GM20000 (cell line): Measurements from ENCODE around the gene ERGIC1.
"Not testable (repeated sequence)": the region's sequence is repeated elsewhere in the genome, so short reads cannot be mapped to it uniquely, and the experiment has no call there.

Source experiments
- DNase-seq: peaks from one replicate; pipeline ENCODE4 v3.0.0; 2012; ENCODE audit warnings: low spot score
- CTCF ChIP-seq: IDR thresholded peaks from 2 replicates; pipeline ENCODE4 v1.5.1; 2012; ENCODE audit warnings: mild to moderate bottlenecking, control low read depth; ENCODE audit errors: extremely low read depth, missing control alignments

Gene ERGIC1

GRCh38 chr5:172858990-172859811, 25.1 kb downstream of the ERGIC1 start:
- TF ChIP-seq CTCF, result no peak
- no peak for DNase-seq

DNA sequence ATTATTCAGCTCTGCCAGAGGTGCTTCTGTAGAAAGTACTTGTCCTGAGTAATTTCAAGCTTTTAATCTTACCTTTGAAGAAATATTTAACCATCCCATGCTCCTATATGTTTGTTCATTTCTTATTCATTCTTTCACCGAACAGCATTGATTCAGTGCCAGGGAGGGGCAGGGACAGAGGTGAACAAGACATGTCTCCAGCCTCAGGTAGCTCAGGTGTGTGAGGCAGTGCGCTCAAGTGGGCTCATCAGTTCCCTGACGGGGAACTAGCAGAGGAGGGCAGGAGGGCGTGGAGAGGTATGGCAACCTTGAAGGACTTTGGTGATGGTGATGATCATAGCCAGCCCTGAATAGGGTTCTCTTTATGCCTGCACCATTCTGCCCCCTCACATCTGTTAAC, 25.9 kb downstream of the ERGIC1 start:
- no peak for DNase-seq
- TF ChIP-seq CTCF, result no peak

DNA sequence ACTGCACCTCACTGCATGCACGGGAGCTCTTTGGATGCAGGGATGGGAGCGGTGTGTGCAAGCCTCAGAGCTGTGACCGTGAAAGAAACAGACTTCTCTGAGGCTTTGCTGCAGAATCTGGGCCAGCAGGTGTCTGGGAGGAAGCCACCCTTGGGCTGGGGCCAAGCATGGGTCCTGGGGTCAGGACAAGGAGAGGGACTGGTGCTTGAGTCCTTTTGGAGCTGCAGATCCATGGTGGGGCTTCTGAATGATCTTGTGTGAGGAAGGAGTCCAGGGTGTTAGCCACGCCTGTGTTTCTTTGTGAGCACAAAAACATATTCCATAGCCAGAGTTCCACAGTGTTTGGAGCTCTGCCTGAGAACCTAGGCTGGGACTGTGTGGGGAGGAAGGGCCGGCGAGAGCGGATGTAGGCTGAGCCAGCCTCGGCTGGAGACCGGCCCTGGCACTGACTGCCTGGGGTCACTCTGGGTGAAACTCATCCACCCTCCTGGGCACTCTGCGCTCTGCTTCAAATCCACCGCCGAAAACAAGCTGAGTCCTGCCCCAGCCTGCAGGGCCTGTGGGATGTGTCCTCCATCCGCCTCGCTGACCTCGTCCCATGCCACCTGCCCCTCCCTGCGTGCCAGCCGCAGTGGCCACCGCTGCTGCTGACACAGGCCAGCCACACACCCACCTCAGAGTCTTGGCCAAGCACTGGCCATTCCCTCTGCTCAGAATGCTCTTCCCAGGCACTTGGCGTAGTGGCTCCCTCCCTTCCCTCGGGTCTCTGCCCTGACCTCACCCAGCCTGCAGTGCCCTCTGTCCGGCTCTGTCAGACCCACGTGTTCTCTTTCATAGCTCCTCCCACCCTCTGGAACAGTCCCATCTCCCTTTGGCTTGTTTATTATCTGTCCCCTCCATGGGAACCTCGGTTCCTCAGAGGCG, 26.7 kb downstream of the ERGIC1 start:
- DNase-seq, result no peak
- no peak for TF ChIP-seq CTCF

- TF ChIP-seq CTCF, result no peak
- no peak for DNase-seq
These were observed 27.4 kb downstream of the ERGIC1 start for GRCh38 chr5:172861461-172861860.

DNA sequence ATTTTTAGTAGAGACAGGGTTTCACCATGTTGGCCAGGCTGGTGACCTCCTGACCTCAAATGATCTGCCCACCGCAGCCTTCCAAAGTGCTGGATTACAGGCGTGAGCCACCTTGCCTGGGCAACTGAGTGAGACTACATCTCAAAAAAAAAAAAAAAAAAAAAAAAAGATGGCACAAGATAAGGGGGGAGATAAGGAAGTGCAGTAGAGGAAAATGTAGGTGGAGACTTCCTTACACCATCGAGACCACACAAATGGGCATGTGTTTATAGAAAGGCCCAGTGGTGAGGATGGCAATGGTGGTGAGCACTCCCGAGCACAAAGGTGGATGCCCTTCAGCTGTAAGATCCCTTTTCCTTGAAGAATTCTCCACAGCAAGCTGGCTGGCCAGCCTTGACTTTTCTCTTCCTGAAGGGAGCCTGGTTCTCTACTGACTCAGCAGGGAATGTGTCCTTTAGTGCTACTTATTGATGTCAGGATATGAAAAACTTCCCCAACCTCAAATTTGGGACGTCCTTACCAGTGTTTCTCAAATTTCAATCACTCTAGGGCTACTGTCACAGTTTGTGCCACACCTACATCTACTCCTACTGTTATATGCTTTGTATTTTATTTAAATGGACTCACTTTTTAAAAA, 28.2 kb downstream of the ERGIC1 start:
- DNase-seq, result no peak
- no peak for TF ChIP-seq CTCF

DNA sequence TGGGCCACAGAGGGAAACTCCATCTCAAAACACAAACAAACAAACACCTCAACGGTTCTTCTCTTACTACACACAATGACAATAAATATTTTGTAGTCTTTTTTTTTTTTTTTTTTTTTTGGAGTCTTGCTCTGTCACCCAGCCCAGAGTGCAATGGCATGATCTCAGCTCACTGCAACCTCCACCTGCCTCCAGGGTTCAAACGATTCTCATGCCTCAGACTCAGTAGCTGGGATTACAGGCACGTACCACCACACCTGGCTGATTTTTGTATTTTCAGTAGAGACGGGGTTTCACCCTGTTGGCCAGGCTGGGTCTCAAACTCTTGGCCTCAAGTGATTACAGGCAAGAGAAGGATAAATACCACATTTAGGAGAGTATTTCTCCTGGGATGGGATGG, 30.1 kb downstream of the ERGIC1 start:
- not testable (repeated sequence) for DNase-seq

GRCh38 chr5:172864747-172865146, 30.7 kb downstream of the ERGIC1 start:
- no peak for DNase-seq
- TF ChIP-seq CTCF, result no peak
